NCI-H2227 (cell line): ENCODE results near the gene KCNJ5.

Experiments used
- DNase-seq: peaks from one replicate; lab custom pipeline; 2025; ENCODE audit not compliant: unreplicated experiment; lab: John Stamatoyannopoulos, UW

KCNJ5 gene

DNA sequence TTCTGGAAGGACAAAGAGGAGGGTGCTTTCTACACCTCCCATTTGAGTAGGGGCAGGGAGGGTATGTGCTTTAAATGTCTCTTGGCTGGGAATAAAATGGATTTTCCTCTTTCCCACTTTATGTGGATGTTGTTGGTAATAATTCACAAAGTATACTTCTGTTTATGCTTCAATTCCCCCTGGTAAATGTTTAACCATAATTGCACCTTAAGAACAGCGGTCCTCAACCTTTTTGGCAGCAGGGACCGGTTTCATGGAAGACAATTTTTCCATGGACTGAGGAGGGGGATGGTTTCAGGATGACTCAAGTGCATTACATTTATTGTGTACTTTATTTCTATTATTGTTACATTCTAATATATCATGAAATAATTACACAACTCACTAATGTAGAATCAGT is 55.5 kb downstream of the KCNJ5 start:
- no peak for DNase-seq

DNA sequence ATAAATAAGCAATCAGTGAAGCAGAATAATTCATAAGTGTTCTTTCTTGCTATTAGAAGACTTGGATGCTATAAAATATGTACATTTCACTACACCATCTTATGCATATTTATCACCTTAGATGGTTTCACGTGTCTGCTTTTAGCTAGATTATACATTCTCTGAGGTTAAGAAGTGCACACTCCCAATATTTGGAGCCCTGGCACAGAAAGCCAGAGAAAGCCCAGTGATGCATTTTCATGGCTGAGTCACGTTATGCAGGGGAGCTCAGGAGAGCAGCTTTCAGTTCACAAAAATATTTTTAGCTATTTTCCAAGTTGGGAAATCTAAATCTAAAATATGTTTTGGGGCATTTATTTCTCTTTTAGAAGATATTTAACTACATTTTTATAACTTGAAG is 56.6 kb downstream of the KCNJ5 start:
- no peak for DNase-seq

DNA sequence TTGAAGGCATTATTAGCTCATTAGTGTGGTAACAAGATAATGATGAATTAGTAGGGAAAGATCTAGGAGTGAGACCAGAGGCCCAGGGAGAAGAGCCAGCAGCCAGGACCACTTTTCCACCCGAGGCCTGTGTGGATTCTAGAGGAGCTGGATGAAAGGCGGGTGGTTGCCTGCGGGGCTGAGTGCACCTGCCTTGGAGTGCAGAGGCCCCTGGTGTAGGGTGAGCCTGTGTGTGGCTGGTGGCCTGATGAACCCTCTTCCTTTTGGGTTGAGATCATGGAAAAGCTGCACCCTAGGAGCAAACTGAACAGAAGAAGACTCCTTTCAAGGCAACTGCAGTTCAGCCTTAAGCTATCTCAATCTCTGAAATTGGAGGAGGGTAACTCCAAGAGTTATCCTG is 57.4 kb downstream of the KCNJ5 start:
- DNase-seq = no peak

DNA sequence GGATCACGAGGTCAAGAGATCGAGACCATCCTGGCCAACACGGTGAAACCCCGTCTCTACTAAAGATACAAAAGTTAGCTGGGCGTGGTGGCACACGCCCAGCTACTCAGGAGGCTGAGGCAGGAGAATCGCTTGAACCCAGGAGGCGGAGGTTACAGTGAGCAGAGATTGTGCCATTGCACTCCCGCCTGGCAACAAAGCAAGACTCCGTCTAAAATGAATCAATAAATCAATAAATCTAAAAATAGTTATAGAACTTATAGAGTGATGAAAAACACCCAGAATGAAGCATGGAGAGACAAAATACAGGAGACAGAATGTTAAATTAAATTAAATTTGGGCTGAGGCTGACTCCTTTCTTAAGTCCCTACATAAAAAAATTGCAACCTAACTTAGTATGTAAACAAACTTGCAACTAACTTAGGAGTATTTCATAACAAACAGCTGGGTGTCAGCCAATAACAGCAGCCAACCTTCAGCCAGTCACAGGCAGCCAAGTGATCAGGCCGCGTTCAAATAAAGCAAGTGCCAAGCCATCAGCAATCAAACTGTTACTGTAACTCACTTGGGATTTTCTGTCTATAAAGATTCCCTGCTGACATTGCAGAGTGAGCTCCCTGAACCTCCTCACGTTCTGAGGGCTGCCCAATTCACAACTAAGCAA is 58.8 kb downstream of the KCNJ5 start:
- no peak for DNase-seq

DNA sequence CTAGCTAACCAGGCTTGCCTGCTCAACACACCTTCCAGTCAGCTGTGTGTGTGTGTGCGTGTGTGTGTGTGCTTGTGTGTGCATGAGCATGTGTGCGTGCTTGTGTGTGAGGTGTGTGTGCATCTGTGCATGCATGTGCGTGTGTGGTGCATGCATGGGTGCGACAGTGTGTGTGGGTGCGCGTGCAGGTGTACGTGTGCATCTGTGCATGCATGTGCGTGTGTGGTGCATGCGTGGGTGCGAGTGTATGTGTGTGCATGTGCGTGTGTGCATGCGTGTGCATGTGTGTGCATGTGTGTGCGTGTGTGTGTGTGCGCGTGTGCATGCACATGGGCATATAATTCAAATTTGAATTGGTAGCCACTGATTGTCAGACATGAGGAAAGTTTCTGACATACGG is 62.0 kb downstream of the KCNJ5 start:
- no peak for DNase-seq

DNA sequence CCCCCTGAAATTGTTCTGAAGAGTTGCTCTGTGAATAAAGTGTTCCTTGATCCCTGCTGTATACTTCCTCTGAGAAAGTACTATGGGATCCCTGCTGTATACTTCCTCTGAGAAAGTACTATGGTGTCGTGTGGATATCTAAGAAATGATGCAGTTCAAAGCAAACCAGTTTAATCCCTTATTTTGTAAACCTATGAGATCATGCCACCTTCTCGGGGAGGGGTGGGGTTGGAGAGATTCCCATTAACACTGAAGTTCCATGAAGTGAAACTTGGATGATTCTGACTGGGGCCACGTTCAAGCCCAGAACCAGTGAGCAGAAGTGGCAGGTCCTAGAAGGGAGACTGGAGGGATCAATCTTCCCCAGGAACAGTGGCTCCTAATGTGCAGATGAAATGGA is 64.5 kb downstream of the KCNJ5 start:
- DNase-seq = no peak

DNA sequence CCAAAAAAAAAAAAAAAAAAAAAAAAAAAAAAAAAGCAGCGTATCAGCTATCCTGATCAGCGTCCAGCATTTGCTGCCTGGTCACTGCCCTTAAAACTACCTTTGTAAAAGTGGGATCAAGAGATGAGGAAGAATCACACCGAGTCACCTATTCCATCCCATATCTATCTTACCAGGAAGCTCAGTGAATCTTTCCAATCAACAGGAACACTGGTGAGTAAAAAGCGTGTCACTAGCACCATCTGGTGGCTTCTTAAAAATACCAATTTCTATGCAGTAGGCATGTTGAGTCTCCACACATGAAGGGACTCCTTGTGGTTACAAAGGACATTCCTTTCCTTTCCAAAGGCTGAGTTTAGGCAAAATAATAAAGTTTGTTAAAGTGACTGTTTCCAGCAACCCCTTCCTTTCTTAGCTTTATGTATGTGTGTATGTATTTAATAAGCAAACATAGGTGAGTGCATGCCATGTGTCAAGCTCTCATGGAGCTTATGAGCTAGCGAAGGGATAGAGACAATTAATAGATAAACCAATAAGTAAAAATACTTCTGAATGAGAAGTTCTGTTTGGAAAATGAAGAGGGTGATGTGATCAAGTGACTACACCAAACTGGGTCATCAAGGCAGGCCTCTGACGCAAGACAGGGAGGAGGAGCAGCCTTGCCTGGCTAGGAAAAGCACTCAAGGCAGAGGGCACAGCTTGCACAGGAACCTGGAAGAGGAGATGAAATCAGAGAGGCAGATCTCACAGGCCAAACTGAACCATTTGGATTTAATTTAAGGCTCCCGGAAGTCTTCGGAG is 65.4 kb downstream of the KCNJ5 start:
- DNase-seq = peak; percentile 73

DNA sequence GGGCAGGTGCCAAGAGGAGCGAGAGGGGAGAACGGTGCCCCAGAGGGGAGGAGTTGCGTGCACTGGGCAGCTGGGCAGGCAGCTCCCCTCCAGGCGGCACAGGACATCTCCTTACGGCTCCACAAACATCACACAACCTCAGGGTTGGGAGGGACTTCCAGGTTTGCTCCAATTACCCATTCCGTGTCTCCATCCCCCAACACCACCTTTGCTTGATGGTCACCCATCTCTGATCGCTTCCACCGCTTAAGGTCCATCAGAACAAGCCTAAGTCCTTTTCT is 66.0 kb downstream of the KCNJ5 start:
- no peak for DNase-seq

DNA sequence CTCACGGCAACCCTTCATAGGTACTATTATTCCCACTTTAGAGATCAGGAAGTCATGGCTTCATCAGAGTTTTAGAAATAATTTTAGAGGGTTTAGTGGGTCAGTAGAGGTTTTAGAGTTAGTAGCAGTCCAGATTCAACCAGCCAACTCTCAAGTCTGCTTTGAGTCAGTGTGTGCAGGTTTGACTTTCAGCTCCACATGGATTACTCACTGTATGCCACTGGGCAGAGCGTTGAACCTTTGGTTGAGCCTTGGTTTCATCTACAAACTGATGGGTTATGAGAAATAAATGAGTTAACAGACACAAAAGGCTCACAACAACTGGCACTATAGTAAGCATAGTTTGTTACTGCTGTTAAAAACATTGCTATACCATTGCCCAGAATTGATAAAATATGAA is 70.5 kb downstream of the KCNJ5 start:
- no peak for DNase-seq

DNA sequence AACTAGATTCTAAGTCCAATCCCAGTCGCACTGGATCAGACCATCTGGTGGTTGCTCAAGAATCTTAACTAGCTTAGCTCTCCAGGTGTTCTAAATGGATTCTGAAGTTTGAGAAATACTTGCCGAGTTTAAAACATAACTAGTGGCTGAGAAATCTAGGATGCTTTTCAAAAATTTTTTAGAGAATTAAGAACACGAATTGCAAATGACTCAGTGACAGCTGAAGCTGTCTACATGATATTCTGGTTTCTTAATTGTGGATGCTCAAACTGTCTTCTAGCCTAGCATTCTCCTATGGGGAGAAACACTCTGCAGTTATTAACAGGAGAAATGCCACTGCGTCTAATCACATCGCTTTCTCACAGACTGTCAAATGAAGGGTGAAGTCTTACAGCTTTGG is 71.7 kb downstream of the KCNJ5 start:
- DNase-seq = no peak

DNA sequence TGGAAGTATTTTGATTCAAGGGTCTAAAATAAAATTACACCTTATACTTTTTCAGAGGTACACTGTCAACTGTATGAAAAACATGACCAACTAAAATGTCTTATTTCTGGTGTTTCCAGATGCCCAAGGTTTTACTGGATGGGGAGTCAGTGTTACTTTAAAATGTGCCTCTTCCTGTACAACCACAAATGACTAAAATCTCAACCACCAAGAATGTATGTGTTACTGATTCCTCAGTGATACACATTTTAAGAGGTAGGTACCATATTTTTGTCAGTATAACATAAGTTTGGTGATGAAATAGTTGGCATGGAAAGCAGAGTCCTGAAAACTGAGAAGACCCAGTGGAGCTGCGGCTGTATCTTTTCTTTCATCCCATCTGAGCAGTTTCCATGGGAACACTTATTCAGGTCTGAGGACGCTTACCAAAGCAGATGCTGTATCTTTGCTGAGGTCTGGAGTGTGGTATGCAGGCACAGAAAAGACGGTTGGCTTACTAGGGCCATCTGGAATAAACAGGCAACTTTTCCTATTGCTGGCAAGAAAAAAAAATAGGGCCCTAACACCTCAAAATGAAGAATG is 72.7 kb downstream of the KCNJ5 start:
- no peak for DNase-seq

DNA sequence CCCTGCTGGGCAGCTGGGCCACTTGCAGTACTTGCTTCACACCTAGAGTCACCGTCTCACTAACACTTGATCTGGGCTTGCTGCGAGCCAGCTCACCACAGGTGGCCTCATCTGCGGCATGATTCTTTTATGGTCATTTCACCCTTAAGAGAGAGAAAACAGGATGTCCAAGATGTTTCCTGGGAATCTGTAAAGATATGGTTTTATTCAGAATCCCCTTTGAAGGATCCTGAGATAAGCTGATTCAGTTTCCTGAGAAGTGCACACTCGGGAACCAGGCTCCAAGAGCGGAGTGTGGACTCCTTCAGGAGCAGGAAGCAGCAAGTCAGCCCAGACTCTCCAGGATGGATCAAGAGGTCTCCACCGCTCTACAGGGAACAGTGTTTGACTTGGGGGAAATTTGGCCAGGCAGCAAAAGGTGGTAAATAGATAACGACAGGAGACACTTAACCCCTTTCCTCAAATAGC is 73.3 kb downstream of the KCNJ5 start:
- no peak for DNase-seq

DNA sequence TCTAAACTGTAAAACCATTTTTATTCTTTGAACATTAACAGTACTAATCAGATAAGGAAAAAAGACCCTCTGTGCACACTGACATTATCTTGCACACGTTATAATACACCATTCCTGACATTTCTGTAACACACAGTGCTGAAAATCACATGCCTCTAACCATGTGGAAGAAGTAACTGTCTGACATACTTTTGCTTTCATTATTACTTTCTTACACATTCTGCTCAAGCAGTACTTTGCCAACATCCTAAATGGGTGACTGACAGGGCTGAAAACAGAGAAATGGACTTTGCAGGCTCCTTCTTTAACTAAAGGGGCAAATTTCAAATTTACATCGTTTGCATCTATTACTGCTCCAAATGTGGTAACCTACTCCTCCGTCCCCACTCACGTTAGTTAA is 74.3 kb downstream of the KCNJ5 start:
- DNase-seq = no peak

DNA sequence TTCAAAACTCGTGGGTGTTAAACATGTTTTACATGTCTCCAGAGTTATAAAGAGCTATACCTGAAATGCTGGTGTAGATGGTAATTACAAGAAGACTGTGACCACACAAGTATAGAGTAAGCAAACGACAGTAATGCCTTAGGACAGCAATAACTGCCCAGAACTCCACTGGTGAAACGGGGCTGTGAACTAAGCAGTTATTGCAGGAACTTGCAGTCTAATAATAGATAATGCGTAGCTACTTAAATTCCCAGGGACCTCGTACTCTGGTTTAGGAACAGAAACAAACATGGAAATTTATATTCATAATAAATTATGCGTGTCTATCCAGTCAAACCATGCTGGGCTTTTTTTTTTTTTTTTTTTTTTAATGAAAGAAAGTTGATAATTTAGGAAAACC is 76.4 kb downstream of the KCNJ5 start:
- no peak for DNase-seq

DNA sequence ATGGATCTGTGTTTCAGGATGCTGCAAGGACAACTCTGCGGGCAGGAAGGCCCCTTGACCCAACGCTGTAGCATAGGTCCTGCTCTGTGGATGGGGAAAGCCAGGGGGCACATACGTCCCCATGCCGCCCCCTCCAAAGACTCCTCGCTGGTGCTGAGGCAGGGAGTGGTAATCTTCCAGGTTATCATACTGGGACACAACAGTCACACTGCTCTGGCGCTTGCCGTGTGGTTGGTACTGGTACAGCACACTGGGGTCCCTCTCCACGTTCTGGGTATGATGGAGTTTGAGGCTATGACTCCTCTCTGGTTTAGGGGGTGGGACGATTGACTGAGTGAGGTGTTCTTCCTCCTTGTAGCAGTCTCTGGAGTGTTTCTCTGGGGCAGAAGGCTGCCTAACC is 77.8 kb downstream of the KCNJ5 start:
- no peak for DNase-seq
